HEK293T (cell line): ENCODE results near the gene RAPGEF4.

ENCODE experiments used
- FOXA1 ChIP-seq: fragments of 450-650 bp; IDR thresholded peaks from 2 replicates; pipeline ENCODE4 v1.6.1; 2016; ENCODE audit warnings: mild to moderate bottlenecking
- NFRKB ChIP-seq: fragments of 450-650 bp; IDR thresholded peaks from 2 replicates; pipeline ENCODE4 v1.6.1; 2016; ENCODE audit warnings: mild to moderate bottlenecking, moderate library complexity
- SUZ12 ChIP-seq: fragments of 450-650 bp; IDR thresholded peaks from 2 replicates; pipeline ENCODE4 v1.6.1; 2016; ENCODE audit warnings: mild to moderate bottlenecking

DNA sequence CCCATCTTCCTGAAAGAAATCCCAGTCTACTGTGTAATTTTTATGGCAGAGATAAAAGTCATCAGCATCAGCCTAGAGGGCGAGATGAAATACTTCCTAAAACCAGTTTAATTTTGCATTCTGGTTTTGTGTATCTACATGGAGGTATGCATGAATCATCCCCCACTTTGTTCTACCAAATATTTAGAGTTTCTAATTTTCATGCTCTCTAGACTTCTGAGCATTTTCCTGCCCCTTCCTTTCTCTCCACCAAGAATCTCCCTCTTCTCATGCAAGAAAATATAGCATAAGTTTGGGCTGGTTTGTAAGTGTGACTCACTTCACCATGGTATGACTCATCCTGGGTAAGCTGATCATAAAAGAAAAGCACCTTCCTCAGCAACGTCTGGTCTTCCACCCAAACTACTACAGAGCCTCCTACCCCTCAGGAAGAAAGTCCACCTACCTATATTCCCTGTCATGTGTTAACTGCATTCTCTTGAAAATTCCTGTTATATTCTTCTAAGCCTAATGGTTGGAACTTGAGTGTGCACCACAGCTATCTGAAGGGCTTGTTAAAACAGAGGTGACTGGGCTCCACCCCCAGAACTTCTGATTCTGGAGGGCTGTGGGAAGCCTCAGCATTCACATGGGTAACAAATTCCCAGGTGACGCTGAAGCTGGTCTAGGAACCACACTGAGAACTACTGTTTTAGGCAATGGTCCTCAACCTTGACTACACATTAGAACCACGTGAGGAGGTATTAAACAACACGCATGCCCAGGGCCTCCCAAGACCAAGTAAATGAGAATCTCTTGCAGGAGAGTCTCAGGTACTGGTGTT, 37.4 kb upstream of the RAPGEF4 start:
- TF ChIP-seq SUZ12 (no peak), FOXA1 (no peak), NFRKB (no peak)
